Mucosa of gallbladder (tissue), 1 donor: Measurements from ENCODE around the gene ADNP. TPM values are rescaled to one million over a fixed set of nuclear protein-coding genes. Genes with fewer than 3 reads are reported as not detected.

Experiments
- DNase-seq: peaks from one replicate; pipeline ENCODE4 v3.0.0-alpha.2; 2020; ENCODE audit warnings: low spot score
- total RNA-seq: library from RNA; stranded (reverse); gene quantifications from one replicate; pipeline ENCODE4 v1.2.1, GENCODE V29; 2021
- donor health status: DM: no; HTN: no; CAD: no.

ADNP gene
- total RNA-seq, 1 donor from 2014 or later, result 68.9 TPM

- no peak for DNase-seq
Observed at GRCh38 chr20:50850721-50851286, 80.4 kb downstream of the ADNP start.

- DNase-seq, result no peak
Observed at GRCh38 chr20:50848846-50849673, 82.2 kb downstream of the ADNP start.

GRCh38 chr20:50848341-50848808, 82.9 kb downstream of the ADNP start:
- peak; percentile 34 for DNase-seq

- no peak for DNase-seq
Observed at GRCh38 chr20:50845566-50846215, 85.5 kb downstream of the ADNP start.

- DNase-seq, result no peak
Observed at GRCh38 chr20:50844430-50845100, 86.7 kb downstream of the ADNP start.

- no peak for DNase-seq
Observed at GRCh38 chr20:50843331-50844276, 87.6 kb downstream of the ADNP start.

GRCh38 chr20:50842821-50843220, 88.4 kb downstream of the ADNP start:
- no peak for DNase-seq

Other genes starting within 250 kb of the ADNP start
- gene RIPOR3, start 239.9 kb downstream of the ADNP start, total RNA-seq, result 6.4 TPM
- gene PARD6B, start 199.9 kb downstream of the ADNP start, total RNA-seq, result 41.1 TPM
- 8.2 TPM for gene BCAS4, start 136.4 kb downstream of the ADNP start, total RNA-seq
- gene DPM1, start 27.1 kb upstream of the ADNP start, total RNA-seq, result 31.7 TPM
- gene MOCS3, start 27.4 kb upstream of the ADNP start, total RNA-seq, result 5.2 TPM
- gene KCNG1, start 91.7 kb upstream of the ADNP start, total RNA-seq, result 9.9 TPM